DMS153 treated with DMSO at 0.1 percent for 48 hours (cell line): ENCODE results near the gene OPTN.
"Not testable (repeated sequence)": the region's sequence is repeated elsewhere in the genome, so short reads cannot be mapped to it uniquely, and the experiment has no call there.

Experiments
- DNase-seq: peaks from one replicate; lab custom pipeline; 2025; ENCODE audit not compliant: unreplicated experiment; lab: John Stamatoyannopoulos, UW

OPTN gene

DNA sequence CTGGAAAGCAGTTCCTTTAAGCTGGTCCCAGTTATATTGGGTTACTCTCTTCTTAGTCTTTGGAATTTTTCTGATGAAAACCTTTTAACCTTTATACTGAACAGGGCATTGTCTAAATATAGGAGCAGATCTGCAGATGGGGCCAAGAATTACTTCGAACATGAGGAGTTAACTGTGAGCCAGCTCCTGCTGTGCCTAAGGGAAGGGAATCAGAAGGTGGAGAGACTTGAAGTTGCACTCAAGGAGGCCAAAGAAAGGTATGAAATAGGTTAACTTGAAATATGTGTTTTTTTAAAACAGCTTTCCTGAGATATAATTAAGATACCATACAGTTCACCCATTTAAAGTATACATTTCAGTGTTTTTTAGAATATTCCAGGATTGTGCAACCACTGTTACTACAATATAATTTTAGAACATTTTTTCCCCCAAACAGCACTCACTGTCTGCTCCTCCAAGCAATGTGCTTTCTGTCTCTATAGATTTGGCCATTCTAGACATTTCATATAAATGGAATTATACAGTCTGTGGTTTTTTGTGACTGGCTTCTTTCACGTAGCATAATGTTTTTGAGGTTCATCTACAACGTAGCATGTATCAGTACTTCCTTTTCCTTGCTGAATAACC lies 18.9 kb downstream of the OPTN start:
- no peak for DNase-seq

DNA sequence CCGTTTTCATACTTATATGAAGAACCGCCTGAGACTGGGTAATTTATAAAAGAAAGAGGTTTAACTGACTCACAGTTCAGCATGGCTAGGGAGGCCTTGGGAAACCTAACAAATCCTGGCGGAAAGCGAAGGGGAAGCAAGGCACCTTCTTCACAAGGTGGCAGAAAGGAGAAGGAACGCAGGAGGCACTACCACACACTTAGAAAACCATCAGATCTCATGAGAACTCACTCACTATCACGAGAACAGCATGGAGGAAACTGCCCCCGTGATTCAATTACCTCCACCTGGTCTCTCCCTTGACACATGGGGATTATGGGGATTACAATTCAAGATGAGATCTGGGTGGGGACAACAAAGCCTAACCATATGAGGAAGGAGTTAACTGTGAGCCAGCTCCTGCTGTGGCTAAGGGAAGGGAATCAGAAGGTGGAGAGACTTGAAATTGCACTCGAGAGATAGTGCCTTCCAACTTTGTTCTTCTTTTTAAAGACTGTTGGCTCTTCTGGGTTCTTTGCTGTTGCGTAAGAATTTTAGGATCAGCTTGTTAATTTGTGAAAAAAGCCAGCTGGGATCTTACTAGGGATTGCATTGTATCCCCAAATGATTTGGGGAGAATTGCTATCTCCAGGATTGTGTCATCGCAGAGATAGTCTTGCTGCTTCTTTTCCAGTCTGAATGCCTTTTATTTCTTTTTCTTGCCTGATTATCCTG lies 21.0 kb downstream of the OPTN start:
- no peak for DNase-seq

- no peak for DNase-seq
Observed at GRCh38 chr10:13121500-13121854, 21.5 kb downstream of the OPTN start.

DNA sequence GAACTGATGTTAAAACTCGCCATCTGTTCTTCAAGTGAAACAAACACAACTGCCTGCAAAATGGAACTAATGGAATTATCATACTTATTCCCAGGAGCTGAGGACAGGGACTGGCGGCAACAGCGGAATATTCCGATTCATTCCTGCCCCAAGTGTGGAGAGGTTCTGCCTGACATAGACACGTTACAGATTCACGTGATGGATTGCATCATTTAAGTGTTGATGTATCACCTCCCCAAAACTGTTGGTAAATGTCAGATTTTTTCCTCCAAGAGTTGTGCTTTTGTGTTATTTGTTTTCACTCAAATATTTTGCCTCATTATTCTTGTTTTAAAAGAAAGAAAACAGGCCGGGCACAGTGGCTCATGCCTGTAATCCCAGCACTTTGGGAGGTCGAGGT lies 36.7 kb downstream of the OPTN start:
- DNase-seq = no peak

- no peak for DNase-seq
Observed at GRCh38 chr10:13139150-13139549, 39.2 kb downstream of the OPTN start.

- no peak for DNase-seq
Observed at GRCh38 chr10:13139676-13140075, 39.7 kb downstream of the OPTN start.

DNA sequence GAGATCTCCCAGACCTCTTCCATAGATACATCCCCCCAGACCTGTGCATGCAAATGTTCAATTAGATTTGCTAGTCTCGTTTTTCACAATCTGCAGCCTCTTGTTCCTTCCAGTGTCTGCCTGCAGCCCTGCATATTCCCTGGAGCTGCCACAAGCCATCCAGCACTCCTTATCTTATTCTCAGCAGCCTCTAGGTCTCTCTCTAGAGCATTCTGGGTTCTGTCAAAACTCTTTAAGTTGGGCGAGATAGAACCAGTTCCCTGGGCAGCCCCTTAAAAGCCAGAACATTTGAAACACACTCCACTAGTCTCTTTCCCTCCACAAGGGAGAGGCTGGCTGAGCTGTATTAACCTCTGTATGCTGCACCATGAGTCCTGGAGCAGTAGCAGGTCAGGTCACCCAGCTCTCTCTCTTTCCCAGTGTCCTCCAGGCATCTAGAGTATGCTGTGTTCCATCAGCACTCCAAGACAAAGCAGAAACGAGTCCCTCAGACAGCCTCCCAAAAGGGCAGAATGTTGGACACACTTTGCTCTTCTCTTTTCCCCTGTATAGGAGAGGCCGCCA lies 40.7 kb downstream of the OPTN start:
- no peak for DNase-seq

DNA sequence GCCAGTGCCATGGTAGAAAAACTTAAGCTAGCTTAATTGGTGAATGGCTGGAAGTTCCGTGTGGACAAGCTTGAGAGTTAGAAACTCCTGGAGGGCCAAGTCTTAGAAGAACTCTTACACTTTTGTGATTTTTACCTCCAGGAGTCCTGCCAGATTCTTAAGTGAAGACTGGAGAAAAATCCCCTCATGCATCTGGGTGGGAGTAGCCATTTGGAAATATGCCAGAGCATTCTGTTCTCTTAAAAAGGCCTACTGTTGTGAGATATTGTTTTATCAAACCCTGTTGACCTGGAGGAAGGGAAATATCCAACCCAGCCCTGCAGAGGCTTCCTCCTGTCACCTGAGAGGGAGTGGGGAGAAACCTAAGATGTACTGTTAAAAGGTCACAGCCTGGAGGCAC lies 43.8 kb downstream of the OPTN start:
- no peak for DNase-seq

DNA sequence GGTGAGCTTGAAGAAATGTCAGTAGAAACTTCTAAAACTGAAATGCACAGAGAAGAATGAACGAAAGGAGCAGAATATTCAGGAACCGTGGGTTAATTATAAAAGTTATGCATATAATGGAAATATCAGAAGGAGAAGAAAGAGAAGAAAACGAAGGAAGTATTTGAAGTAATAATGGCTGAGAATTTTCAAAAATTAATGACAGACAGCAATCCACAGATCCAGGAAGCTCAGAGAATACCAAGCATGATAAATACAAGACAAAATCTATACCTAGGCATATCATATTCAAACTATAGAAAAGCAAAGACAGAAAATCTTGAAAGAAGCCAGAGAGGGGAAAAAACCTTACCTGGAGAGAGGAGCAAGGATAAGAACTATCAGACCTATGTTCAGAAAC lies 44.9 kb downstream of the OPTN start:
- no peak for DNase-seq

DNA sequence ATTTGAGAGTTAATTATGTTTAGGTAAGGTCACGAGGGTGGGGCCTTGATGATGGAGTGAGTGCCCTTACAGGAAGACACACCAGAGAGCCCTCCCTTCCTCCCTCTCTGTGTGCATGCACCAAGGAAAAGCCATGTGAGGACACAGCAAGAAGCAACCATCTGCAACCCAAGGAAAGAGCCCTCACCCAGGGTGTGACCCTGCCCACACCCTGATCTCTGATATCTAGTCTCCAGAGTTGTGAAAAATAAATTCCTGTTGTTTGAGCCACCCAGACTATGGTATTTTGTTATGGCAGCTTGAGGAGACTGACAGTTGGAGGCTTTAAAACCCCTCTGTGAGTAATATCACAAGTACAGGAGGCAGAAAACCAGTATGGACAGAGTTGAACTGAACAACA lies 46.4 kb downstream of the OPTN start:
- DNase-seq = no peak

DNA sequence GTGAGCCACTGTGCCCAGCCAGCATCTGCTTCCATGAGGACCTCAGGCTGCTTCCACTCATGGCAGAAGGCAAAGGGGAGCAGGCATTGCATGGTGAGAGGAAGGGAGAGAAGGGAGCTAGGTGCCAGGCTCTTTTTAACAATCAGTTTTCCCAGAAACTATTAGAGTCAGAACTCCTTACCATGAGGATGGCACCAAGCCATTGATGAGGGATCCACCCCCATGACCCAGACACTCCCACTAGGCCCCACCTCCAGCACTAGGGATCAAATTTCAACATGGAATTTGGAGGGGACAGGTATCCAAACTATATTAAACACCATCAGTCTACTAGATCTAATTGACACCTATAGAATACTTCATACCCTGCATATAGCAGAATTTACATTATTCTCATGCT lies 47.2 kb downstream of the OPTN start:
- no peak for DNase-seq

DNA sequence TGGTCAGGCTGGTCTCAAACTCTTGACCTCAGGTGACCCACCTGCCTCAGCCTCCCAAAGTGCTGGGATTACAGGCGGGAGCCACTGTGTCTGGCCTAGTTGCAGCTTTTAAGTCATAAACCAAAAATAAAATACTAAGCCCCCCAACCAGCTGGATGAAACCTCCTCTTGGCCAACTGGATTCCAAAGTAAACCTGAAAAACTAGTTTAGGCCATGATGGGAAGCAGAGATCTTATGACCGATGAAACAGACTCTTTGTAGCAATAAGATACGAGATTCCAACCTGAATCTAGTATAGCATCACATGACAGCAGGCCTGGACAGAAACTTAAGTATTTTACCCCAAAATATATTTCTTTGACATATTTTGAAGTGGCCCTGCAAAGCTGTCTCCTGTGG lies 52.3 kb downstream of the OPTN start:
- DNase-seq = no peak

DNA sequence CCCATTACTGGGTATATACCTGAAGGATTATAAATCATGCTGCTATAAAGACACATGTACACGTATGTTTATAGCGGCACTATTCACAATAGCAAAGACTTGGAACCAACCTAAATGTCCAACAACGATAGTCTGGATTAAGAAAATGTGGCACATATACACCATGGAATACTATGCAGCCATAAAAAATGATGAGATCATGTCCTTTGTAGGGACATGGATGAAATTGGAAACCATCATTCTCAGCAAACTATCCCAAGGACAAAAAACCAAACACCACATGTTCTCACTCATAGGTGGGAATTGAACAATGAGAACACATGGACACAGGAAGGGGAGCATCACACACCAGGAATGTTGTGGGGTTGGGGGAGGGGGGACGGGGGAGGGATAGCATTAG lies 55.9 kb downstream of the OPTN start:
- not testable (repeated sequence) for DNase-seq

- no peak for DNase-seq
Observed at GRCh38 chr10:13158401-13158800, 58.4 kb downstream of the OPTN start.

DNA sequence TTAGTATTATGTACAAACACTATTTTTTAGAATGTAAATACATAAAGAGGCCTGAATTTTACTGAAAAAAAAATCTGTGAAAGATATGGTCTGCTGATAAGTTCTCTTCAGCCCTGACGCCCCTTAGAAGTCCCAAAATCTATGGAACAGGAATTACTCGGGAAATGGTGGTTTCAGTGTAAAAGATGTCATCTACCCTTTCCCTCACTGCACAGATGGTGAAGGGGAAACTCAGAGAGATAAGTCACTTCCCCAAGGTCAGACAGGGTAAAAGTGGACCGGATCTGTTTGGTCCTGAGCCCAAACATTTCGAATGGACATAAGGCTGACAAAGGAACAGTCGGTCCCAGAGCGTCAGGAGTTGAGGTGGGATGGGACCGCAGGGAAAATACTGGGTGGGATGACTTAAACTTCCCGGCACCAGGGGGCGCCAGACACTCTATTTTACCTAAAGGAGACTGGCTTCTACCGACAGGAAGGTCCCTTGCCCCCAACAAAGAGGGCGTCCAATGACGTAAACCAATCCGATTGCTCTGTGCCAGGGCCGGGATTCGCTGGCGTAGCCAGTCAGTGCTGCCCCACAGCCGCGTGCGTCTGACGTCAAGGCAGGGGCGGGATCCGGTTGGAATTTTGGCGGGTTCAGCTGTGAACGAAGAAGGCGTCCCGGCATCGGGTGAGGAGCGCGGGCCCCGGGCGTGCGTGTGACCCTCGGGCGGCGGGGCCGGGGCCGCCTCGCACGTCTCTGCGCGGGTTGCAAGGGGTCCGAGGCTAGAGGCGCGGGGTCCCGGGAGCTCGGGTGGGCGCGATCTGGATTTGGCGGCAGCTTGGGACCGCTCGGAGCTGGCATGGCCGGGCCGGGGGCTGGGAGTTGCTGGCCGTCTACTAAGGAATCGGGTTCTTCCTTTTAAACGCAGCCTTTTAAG lies 61.2 kb downstream of the OPTN start, which contains the start of gene MCM10:
MCM10 (plus strand) TSS at position 625 of the 923 bp plus-strand sequence. CDS start 2,645 bp downstream, outside the sequence.
- DNase-seq = peak; percentile 81

- no peak for DNase-seq
Observed at GRCh38 chr10:13161857-13162271, 61.9 kb downstream of the OPTN start.

- no peak for DNase-seq
Observed at GRCh38 chr10:13163859-13164258, 63.9 kb downstream of the OPTN start.

- no peak for DNase-seq
Observed at GRCh38 chr10:13165177-13165576, 65.2 kb downstream of the OPTN start.

- no peak for DNase-seq
Observed at GRCh38 chr10:13167568-13167967, 67.6 kb downstream of the OPTN start.

GRCh38 chr10:13168781-13169180 lies 68.8 kb downstream of the OPTN start:
- DNase-seq = no peak

GRCh38 chr10:13173616-13174015 lies 73.7 kb downstream of the OPTN start:
- no peak for DNase-seq
